ENCODE results near the gene SMURF2. TPM values are rescaled to one million over a fixed set of nuclear protein-coding genes. Genes with fewer than 3 reads are reported as not detected.
"Not testable (repeated sequence)": the region's sequence is repeated elsewhere in the genome, so short reads cannot be mapped to it uniquely, and the experiment has no call there.

SMURF2 gene
- total RNA-seq, 2 donors from 2014 or later = 30.5 to 39.8 TPM

DNA sequence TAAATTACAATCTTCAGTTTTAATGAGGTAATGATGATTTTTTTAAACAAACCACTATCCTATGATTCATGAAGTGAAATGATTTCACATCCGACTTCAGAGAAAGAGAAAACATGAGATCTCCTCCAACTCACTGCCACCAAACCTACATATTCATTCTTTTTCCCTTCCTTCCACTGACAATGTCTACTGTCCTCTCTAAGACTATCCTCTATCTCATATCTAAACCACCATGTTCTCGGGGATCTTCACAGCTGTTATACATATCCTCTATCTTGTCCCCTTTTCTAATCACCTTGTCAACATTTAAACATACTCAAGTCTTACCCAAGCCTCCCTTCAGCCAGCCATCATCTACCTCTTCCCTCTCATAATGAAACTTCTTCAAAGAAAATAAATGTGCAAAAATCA lies 53.5 kb downstream of the SMURF2 start:
- no peaks in the 10 kb centered on the region for H3K36me3 ChIP-seq
- H3K9me3 ChIP-seq = no peaks in the 10 kb centered on the region
- no peaks in the 10 kb centered on the region for H3K27me3 ChIP-seq (replicated peaks; ENCODE audit: insufficient read depth)
- DNase-seq (ENCODE audit: low spot score) = no peak
- TF ChIP-seq CTCF (IDR thresholded peaks at IDR 0.05) = no peak
- H3K4me1 ChIP-seq (ENCODE audit: control insufficient read depth in 1 of 2, low read depth in 2 of 2) = peaks cover 10 to 18% of the 10 kb centered on the region in 2 donors
- no peak overlapping the region for H3K27ac ChIP-seq
- H3K4me3 ChIP-seq = no peak overlapping the region
- ATAC-seq (ENCODE audit: insufficient number of reproducible peaks, low FRiP score, low read depth) = no peak

DNA sequence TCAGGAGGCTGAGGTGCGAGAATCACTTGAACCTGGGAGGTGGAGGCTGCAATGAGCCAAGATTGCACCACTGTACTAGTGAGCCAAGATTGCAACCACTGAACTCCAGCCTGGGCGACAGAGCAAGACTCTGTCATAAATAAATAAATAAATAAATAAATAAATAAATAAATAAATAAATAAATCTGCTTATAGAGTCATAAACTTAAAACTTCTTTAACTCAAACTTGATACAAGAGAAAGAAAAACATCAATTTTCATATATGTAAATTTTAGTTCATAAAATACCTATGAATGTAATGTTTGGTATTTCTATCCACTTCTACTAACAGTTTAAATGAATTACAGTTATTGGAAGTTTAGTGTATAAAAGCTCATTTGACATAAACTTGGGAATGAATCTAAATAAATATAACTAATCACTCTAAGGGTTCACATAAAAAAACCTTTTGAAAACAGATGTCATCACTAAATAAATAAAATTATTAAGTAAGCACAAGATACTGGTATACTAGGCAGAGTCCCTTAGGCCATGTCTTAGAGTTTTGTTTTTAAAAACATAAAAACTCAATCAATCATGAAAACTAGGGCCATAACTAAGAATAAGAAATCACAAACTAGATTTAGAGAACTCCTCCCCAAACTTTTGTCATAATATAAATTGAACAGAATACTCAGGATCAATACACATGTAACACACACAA lies 54.1 kb downstream of the SMURF2 start:
- no peak overlapping the region for H3K27ac ChIP-seq
- ATAC-seq (ENCODE audit: insufficient number of reproducible peaks, low FRiP score, low read depth) (no peak), DNase-seq (ENCODE audit: low spot score) (no peak)
- no peak for TF ChIP-seq CTCF (IDR thresholded peaks at IDR 0.05)
- H3K36me3 ChIP-seq = no peaks in the 10 kb centered on the region
- no peaks in the 10 kb centered on the region for H3K27me3 ChIP-seq (replicated peaks; ENCODE audit: insufficient read depth)
- H3K4me3 ChIP-seq = no peak overlapping the region
- H3K4me1 ChIP-seq (ENCODE audit: control insufficient read depth in 1 of 2, low read depth in 2 of 2) = peaks cover 14 to 21% of the 10 kb centered on the region in 2 donors
- H3K9me3 ChIP-seq = no peaks in the 10 kb centered on the region

GRCh38 chr17:64604532-64604931 lies 57.6 kb downstream of the SMURF2 start:
- H3K9me3 ChIP-seq; H3K27ac ChIP-seq; H3K4me3 ChIP-seq; ATAC-seq (ENCODE audit: insufficient number of reproducible peaks, low FRiP score, low read depth); DNase-seq (ENCODE audit: low spot score); H3K36me3 ChIP-seq; H3K27me3 ChIP-seq (replicated peaks; ENCODE audit: insufficient read depth): not testable (repeated sequence)
- peaks cover 13 to 19% of the 10 kb centered on the region in 2 donors for H3K4me1 ChIP-seq (ENCODE audit: control insufficient read depth in 1 of 2, low read depth in 2 of 2)

DNA sequence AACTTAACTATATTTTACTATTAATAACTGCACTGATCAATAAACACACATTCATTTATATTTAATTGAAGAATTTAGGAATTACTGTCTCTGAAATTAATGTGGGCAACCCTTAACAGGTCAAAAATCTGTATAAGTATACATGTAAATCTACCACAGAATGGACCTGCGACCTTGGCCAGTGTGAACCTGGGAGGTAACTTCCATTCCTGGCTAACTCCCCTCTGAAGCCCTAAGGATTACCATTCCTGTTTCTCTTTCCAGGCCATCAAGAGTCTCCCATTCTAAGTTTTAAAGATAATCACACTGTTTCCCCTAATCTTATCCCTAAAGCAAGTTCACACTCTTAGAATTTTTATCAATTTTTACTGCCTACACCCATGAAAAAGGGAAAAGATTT lies 58.1 kb downstream of the SMURF2 start:
- no peaks in the 10 kb centered on the region for H3K9me3 ChIP-seq
- TF ChIP-seq CTCF (IDR thresholded peaks at IDR 0.05) = no peak
- no peak overlapping the region for H3K27ac ChIP-seq
- no peak for DNase-seq (ENCODE audit: low spot score)
- ATAC-seq (ENCODE audit: insufficient number of reproducible peaks, low FRiP score, low read depth) = no peak
- no peak overlapping the region for H3K4me3 ChIP-seq
- H3K36me3 ChIP-seq = no peaks in the 10 kb centered on the region
- H3K27me3 ChIP-seq (replicated peaks; ENCODE audit: insufficient read depth) = no peaks in the 10 kb centered on the region
- peaks cover 13 to 21% of the 10 kb centered on the region in 2 donors for H3K4me1 ChIP-seq (ENCODE audit: control insufficient read depth in 1 of 2, low read depth in 2 of 2)

DNA sequence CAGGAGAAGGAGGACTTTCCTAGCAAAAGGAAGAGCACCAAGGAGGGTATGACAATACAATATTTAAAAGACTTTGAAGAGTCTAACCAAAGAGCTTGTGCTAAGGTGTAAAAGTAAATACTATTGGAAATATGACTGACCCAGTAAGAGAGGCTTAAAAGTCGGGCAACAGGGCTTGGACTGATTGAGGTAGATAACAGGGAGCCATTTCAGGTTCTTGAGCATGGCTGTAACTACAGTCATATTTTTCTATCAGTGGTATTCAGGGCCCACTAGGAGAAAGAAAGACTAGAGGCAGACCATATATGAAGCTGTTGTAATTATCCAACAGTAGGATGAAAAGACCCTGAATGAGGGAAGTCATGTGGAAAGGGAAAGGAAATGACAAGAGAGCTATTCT lies 62.3 kb downstream of the SMURF2 start:
- peaks cover 9 to 19% of the 10 kb centered on the region in 2 donors for H3K4me1 ChIP-seq (ENCODE audit: control insufficient read depth in 1 of 2, low read depth in 2 of 2)

More for the DNA sequence above, 62.3 kb downstream of the SMURF2 start:
- Histone ChIP-seq H3K9me3 (no peaks in the 10 kb centered on the region), H3K27me3 (replicated peaks; ENCODE audit: insufficient read depth) (no peaks in the 10 kb centered on the region), H3K27ac (no peak overlapping the region), H3K36me3 (peaks cover 4% of the 10 kb centered on the region), H3K4me3 (no peak overlapping the region)
- ATAC-seq (ENCODE audit: insufficient number of reproducible peaks, low FRiP score, low read depth) (no peak), DNase-seq (ENCODE audit: low spot score) (no peak)
- TF ChIP-seq CTCF (IDR thresholded peaks at IDR 0.05) = no peak
